HG03135 (cell line): ENCODE results near the gene KCNQ1OT1.

Source experiments
- ATAC-seq: cut with Tn5 transposase; IDR thresholded peaks from one replicate; pipeline ENCODE4 v1.9.1; 2021; ENCODE audit warnings: mild to moderate bottlenecking, moderate library complexity; ENCODE audit not compliant: unreplicated experiment

KCNQ1OT1 gene

GRCh38 chr11:2737866-2738265, 38.1 kb upstream of the KCNQ1OT1 start:
- ATAC-seq = no peak

- no peak for ATAC-seq
Measured at GRCh38 chr11:2737226-2737590, 37.4 kb upstream of the KCNQ1OT1 start.

GRCh38 chr11:2736577-2737225, 36.9 kb upstream of the KCNQ1OT1 start:
- ATAC-seq = no peak

- ATAC-seq = no peak
Measured at GRCh38 chr11:2735053-2735589, 35.3 kb upstream of the KCNQ1OT1 start.

GRCh38 chr11:2734181-2735052, 34.6 kb upstream of the KCNQ1OT1 start:
- ATAC-seq = no peak

- ATAC-seq = no peak
Measured at GRCh38 chr11:2732940-2733628, 33.3 kb upstream of the KCNQ1OT1 start.

GRCh38 chr11:2732261-2732939, 32.6 kb upstream of the KCNQ1OT1 start:
- no peak for ATAC-seq

GRCh38 chr11:2731130-2732125, 31.6 kb upstream of the KCNQ1OT1 start:
- ATAC-seq = no peak

GRCh38 chr11:2730272-2731129, 30.7 kb upstream of the KCNQ1OT1 start:
- no peak for ATAC-seq

- ATAC-seq = no peak
Measured at GRCh38 chr11:2729841-2730240, 30.0 kb upstream of the KCNQ1OT1 start.

GRCh38 chr11:2728663-2729332, 29.0 kb upstream of the KCNQ1OT1 start:
- no peak for ATAC-seq

- no peak for ATAC-seq
Measured at GRCh38 chr11:2728128-2728662, 28.4 kb upstream of the KCNQ1OT1 start.

- ATAC-seq = no peak
Measured at GRCh38 chr11:2726964-2727363, 27.2 kb upstream of the KCNQ1OT1 start.

- ATAC-seq = no peak
Measured at GRCh38 chr11:2725368-2726300, 25.8 kb upstream of the KCNQ1OT1 start.

GRCh38 chr11:2724653-2725367, 25.0 kb upstream of the KCNQ1OT1 start:
- no peak for ATAC-seq

GRCh38 chr11:2724104-2724503, 24.3 kb upstream of the KCNQ1OT1 start:
- ATAC-seq = no peak
